Mesenchymal stem cell (in vitro differentiated cells and primary cell): Measurements from ENCODE around the gene PRR13.

ENCODE experiments used
- DNase-seq: peaks from one replicate; pipeline ENCODE4 v3.0.0-alpha.2; 2013
- H2AFZ ChIP-seq: one replicate; pipeline ENCODE4 v1.6.1; 2013; ENCODE audit warnings: low read depth, mild to moderate bottlenecking, control low read depth, inconsistent platforms, low read length, moderate library complexity
- H2AK5ac ChIP-seq: 2 replicates; pipeline ENCODE4 v1.6.1; 2013; ENCODE audit warnings: low read length, moderate library complexity, mild to moderate bottlenecking, inconsistent platforms; ENCODE audit not compliant: severe bottlenecking
- H2BK120ac ChIP-seq: one replicate; pipeline ENCODE4 v1.6.1; 2013; ENCODE audit warnings: low read depth, mild to moderate bottlenecking, inconsistent platforms, low read length, moderate library complexity
- H2BK12ac ChIP-seq, 2 experiments: one replicate each; pipeline ENCODE4 v1.6.1; 2013; ENCODE audit warnings: inconsistent platforms in 2 of 2, low read length in 2 of 2, mild to moderate bottlenecking in 2 of 2, moderate library complexity in 2 of 2, control low read depth in 1 of 2
- H2BK15ac ChIP-seq: one replicate; pipeline ENCODE4 v1.6.1; 2013; ENCODE audit warnings: mild to moderate bottlenecking, low read depth, inconsistent platforms; ENCODE audit not compliant: poor library complexity, severe bottlenecking
- H2BK5ac ChIP-seq: 2 replicates; pipeline ENCODE4 v1.6.1; 2013; ENCODE audit warnings: low read depth, mild to moderate bottlenecking, low read length, control low read depth, inconsistent platforms; ENCODE audit not compliant: poor library complexity, severe bottlenecking
- H3K14ac ChIP-seq, 2 experiments: one replicate each; pipeline ENCODE4 v1.6.1; 2013; ENCODE audit warnings: inconsistent platforms in 2 of 2, low read length in 2 of 2, control low read depth in 1 of 2, mild to moderate bottlenecking in 1 of 2, moderate library complexity in 1 of 2
- H3K18ac ChIP-seq, 2 experiments: one replicate each; pipeline ENCODE4 v1.6.1; 2013; ENCODE audit warnings: inconsistent platforms in 2 of 2, low read length in 2 of 2, control low read depth in 1 of 2, low read depth in 1 of 2, mild to moderate bottlenecking in 1 of 2
- H3K23ac ChIP-seq, 2 experiments: one replicate each; pipeline ENCODE4 v1.6.1; 2013; ENCODE audit warnings: inconsistent platforms in 2 of 2, low read length in 2 of 2, mild to moderate bottlenecking in 2 of 2, moderate library complexity in 2 of 2, control low read depth in 1 of 2
- H3K27ac ChIP-seq: 2 replicates; pipeline ENCODE4 v1.5.1; 2013; ENCODE audit warnings: mild to moderate bottlenecking, moderate library complexity, low read length, control low read depth, inconsistent platforms; ENCODE audit not compliant: poor library complexity, severe bottlenecking
- H3K27me3 ChIP-seq, 2 experiments: 2 replicates each; pipeline versions ENCODE4 v1.6.1 to v1.7.0; 2013; ENCODE audit warnings: low read length in 2 of 2, mild to moderate bottlenecking in 2 of 2, moderate library complexity in 2 of 2, control low read depth in 1 of 2, inconsistent platforms in 1 of 2; ENCODE audit not compliant: control insufficient read depth in 1 of 2, insufficient read depth in 1 of 2
- H3K36me3 ChIP-seq, 2 experiments: 2 replicates each; pipeline versions ENCODE4 v1.6.1 to v1.7.0; 2013; ENCODE audit warnings: low read length in 2 of 2, control low read depth in 1 of 2, inconsistent platforms in 1 of 2, low read depth in 1 of 2, mild to moderate bottlenecking in 1 of 2; ENCODE audit not compliant: insufficient read depth in 2 of 2, control insufficient read depth in 1 of 2
- H3K4ac ChIP-seq, 2 experiments: one replicate each; pipeline ENCODE4 v1.6.1; 2013; ENCODE audit warnings: inconsistent platforms in 2 of 2, low read length in 2 of 2, mild to moderate bottlenecking in 2 of 2, moderate library complexity in 2 of 2, control low read depth in 1 of 2, low read depth in 1 of 2
- H3K4me1 ChIP-seq: 2 replicates; pipeline ENCODE4 v1.6.1; 2013; ENCODE audit warnings: low read depth, low read length, control low read depth; ENCODE audit not compliant: control insufficient read depth, insufficient read depth
- H3K4me2 ChIP-seq: 2 replicates; pipeline ENCODE4 v1.6.1; 2013; ENCODE audit warnings: low read length, mild to moderate bottlenecking, inconsistent platforms; ENCODE audit not compliant: poor library complexity, severe bottlenecking
- H3K4me3 ChIP-seq, 2 experiments: 2 replicates each; pipeline versions ENCODE4 v1.5.1 to v1.7.0; 2013; ENCODE audit warnings: low read length in 2 of 2, mild to moderate bottlenecking in 2 of 2, control low read depth in 1 of 2, low read depth in 1 of 2; ENCODE audit not compliant: insufficient read depth in 1 of 2
- H3K79me1 ChIP-seq: replicated peaks from 2 replicates; pipeline ENCODE4 v1.6.1; 2013; ENCODE audit warnings: mild to moderate bottlenecking, control low read depth, low read length, inconsistent platforms; ENCODE audit not compliant: poor library complexity, severe bottlenecking
- H3K9ac ChIP-seq: 2 replicates; pipeline ENCODE4 v1.7.0; 2013; ENCODE audit warnings: mild to moderate bottlenecking, low read length, moderate library complexity
- H3K9me3 ChIP-seq: 2 replicates; pipeline ENCODE4 v1.7.0; 2013; ENCODE audit warnings: mild to moderate bottlenecking, low read length; ENCODE audit not compliant: control insufficient read depth
- H4K8ac ChIP-seq: one replicate; pipeline ENCODE4 v1.6.1; 2013; ENCODE audit warnings: inconsistent platforms, mild to moderate bottlenecking, low read length, moderate library complexity
- H4K91ac ChIP-seq: one replicate; pipeline ENCODE4 v1.6.1; 2013; ENCODE audit warnings: mild to moderate bottlenecking, low read length, inconsistent platforms
- WGBS: methylation state at CpG from one replicate; pipeline ENCODE4 v1.1.7; 2013; ENCODE audit warnings: mixed read lengths; 5-methylcytosine and 5-hydroxymethylcytosine counted together

The PRR13 gene

GRCh38 chr12:53461591-53461990, 20.1 kb downstream of the PRR13 start:
- Histone ChIP-seq H3K18ac (no peak overlapping the region), H2AFZ (no peak overlapping the region), H4K91ac (no peak overlapping the region), H4K8ac (no peak overlapping the region), H2BK12ac (no peak overlapping the region), H3K14ac (no peak overlapping the region), H3K27ac (no peak overlapping the region), H2AK5ac (no peak overlapping the region), H3K4ac (no peak overlapping the region), H3K9me3 (no peaks in the 10 kb centered on the region), H3K23ac (no peak overlapping the region), H2BK15ac (no peak overlapping the region), H3K4me2 (no peak overlapping the region), H3K27me3 (no peaks in the 10 kb centered on the region), H3K9ac (peak overlapping the region; percentile 54), H3K4me1 (peaks cover 5% of the 10 kb centered on the region), H2BK120ac (no peak overlapping the region), H2BK5ac (no peak overlapping the region), H3K36me3 (peaks cover 57 to 99% of the 10 kb centered on the region in 2 experiments), H3K4me3 (no peak overlapping the region), H3K79me1 (peaks cover 2% of the 10 kb centered on the region)
- DNase-seq = no peak
- WGBS = 98% methylated on average over 7 of the region's 8 CpGs

GRCh38 chr12:53462935-53463334, 21.4 kb downstream of the PRR13 start:
- 96% methylated on average over 3 of the region's 3 CpGs for WGBS
- Histone ChIP-seq H3K9me3 (no peaks in the 10 kb centered on the region), H3K23ac (no peak overlapping the region), H3K79me1 (peaks cover 3% of the 10 kb centered on the region), H3K36me3 (peaks cover 59 to 99% of the 10 kb centered on the region in 2 experiments), H3K4me1 (peaks cover 5% of the 10 kb centered on the region), H3K27me3 (no peaks in the 10 kb centered on the region), H3K18ac (no peak overlapping the region), H3K4me2 (no peak overlapping the region), H2BK120ac (no peak overlapping the region), H2AFZ (no peak overlapping the region), H2AK5ac (no peak overlapping the region), H2BK5ac (no peak overlapping the region), H3K27ac (no peak overlapping the region), H3K9ac (peak overlapping the region; percentile 25), H4K91ac (no peak overlapping the region), H3K4ac (no peak overlapping the region), H3K4me3 (no peak overlapping the region), H2BK15ac (no peak overlapping the region), H4K8ac (no peak overlapping the region), H3K14ac (no peak overlapping the region), H2BK12ac (no peak overlapping the region)
- DNase-seq = no peak

- WGBS = 91% methylated on average over 4 of the region's 5 CpGs
- no peak overlapping the region for H2AK5ac ChIP-seq
- H3K36me3 ChIP-seq = peaks cover 56 to 99% of the 10 kb centered on the region in 2 experiments
These were observed 22.4 kb downstream of the PRR13 start for GRCh38 chr12:53463802-53464560.

GRCh38 chr12:53464685-53465418, 23.3 kb downstream of the PRR13 start:
- H2BK5ac ChIP-seq = no peak overlapping the region
- H3K9me3 ChIP-seq = no peaks in the 10 kb centered on the region
- H3K79me1 ChIP-seq = peaks cover 3% of the 10 kb centered on the region
- H4K8ac ChIP-seq = no peak overlapping the region
- no peak overlapping the region for H2AK5ac ChIP-seq
- H3K4me1 ChIP-seq = peaks cover 4% of the 10 kb centered on the region
- H3K23ac ChIP-seq = no peak overlapping the region
- H3K9ac ChIP-seq = peak overlapping the region; percentile 47
- no peak overlapping the region for H3K4me3 ChIP-seq
- no peak for DNase-seq
- H4K91ac ChIP-seq = no peak overlapping the region
- H2BK12ac ChIP-seq = no peak overlapping the region
- peaks cover 57 to 99% of the 10 kb centered on the region in 2 experiments for H3K36me3 ChIP-seq
- H2BK15ac ChIP-seq = no peak overlapping the region
- no peak overlapping the region for H3K4ac ChIP-seq
- H3K14ac ChIP-seq = no peak overlapping the region
- H3K4me2 ChIP-seq = no peak overlapping the region
- H2BK120ac ChIP-seq = no peak overlapping the region
- H3K27ac ChIP-seq = no peak overlapping the region
- WGBS = 96% methylated on average over 10 of the region's 11 CpGs
- H3K27me3 ChIP-seq = no peaks in the 10 kb centered on the region
- no peak overlapping the region for H2AFZ ChIP-seq
- H3K18ac ChIP-seq = no peak overlapping the region

More at GRCh38 chr12:53463802-53464560, 22.4 kb downstream of the PRR13 start:
- no peak overlapping the region for H3K9ac ChIP-seq
- peaks cover 3% of the 10 kb centered on the region for H3K79me1 ChIP-seq
- H2BK12ac ChIP-seq = no peak overlapping the region
- no peak overlapping the region for H2BK5ac ChIP-seq
- peaks cover 5% of the 10 kb centered on the region for H3K4me1 ChIP-seq
- H2AFZ ChIP-seq = no peak overlapping the region
- no peak overlapping the region for H2BK15ac ChIP-seq
- no peak overlapping the region for H3K14ac ChIP-seq
- H3K4me2 ChIP-seq = no peak overlapping the region
- H3K4me3 ChIP-seq = no peak overlapping the region
- no peak overlapping the region for H3K4ac ChIP-seq
- H4K91ac ChIP-seq = no peak overlapping the region
- H3K27me3 ChIP-seq = no peaks in the 10 kb centered on the region
- no peak overlapping the region for H3K23ac ChIP-seq
- no peaks in the 10 kb centered on the region for H3K9me3 ChIP-seq
- no peak for DNase-seq
- H3K27ac ChIP-seq = no peak overlapping the region
- H2BK120ac ChIP-seq = no peak overlapping the region
- no peak overlapping the region for H3K18ac ChIP-seq
- no peak overlapping the region for H4K8ac ChIP-seq
